Measurements from ENCODE around the gene GOLGA5.

GRCh38 chr14:92880851-92881250, 86.7 kb downstream of the GOLGA5 start:
- TF ChIP-seq CTCF (IDR thresholded peaks at IDR 0.05) (peak; percentile 42 to 67 (median 58)), POLR2A (IDR thresholded peaks at IDR 0.05) (no peak)

Data from right lobe of liver (tissue), 4 donors.